ENCODE measurements around the gene SPDYE3. TPM values are rescaled to one million over a fixed set of nuclear protein-coding genes. Genes with fewer than 3 reads are reported as not detected.
"Not testable (repeated sequence)": the region's sequence is repeated elsewhere in the genome, so short reads cannot be mapped to it uniquely, and the experiment has no call there.

SPDYE3 gene
- polyA plus RNA-seq, 1 donor from 2014 or later, result not detected

DNA sequence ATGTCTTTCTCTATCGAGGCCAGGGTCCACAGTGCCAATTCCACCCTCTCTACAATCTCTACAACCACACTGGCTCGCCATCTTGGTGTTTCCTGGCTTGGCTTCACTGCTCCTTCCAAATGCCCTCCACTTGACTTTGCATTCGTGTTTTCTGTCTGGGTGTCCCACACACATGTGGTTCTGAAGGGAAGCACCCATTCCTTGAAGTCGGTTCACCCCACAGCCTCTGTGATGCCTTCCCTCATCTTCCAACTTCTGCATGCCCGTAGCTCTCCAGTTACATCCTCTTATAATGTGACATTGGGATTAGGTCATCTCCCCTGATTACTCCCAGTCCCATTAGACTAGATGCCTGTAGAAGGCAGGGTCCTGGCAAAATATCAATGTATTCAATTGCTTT lies 10.8 kb downstream of the SPDYE3 start:
- not testable (repeated sequence) for H3K79me2 ChIP-seq (replicated peaks; ENCODE audit: insufficient read depth, low read length); H3K36me3 ChIP-seq (ENCODE audit: insufficient read depth, low read length); H3K27me3 ChIP-seq (ENCODE audit: insufficient read depth, low read depth, low read length); H3K4me2 ChIP-seq (ENCODE audit: low read length); H4K20me1 ChIP-seq (ENCODE audit: insufficient read depth); H3K9me2 ChIP-seq (ENCODE audit: insufficient read depth, low read length); H3F3A ChIP-seq (ENCODE audit: insufficient read depth, low read length, poor library complexity, severe bottlenecking); H2AFZ ChIP-seq (ENCODE audit: low read depth, low read length); H3K4me3 ChIP-seq (ENCODE audit: low read length); H3K27ac ChIP-seq (ENCODE audit: low read length); H3K9ac ChIP-seq (ENCODE audit: low read length); H3K9me3 ChIP-seq (ENCODE audit: low read length)

DNA sequence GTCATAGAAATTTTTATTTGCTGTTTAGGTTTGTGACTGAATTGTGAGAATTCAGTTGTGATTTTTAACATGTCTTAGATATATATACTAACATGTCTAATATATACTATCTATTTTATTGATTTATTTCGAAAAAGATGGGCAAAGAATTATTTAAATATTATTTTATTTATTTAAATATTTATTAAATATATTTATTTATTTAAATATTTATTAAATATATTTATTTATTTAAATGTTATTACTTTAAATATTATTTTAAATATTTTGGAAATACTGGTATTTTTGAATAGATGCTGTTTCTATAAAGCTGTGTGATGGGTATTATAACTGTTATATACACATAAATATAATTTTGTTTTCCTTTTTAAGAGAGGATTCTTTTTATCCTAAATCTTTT lies 14.1 kb downstream of the SPDYE3 start:
- H3F3A ChIP-seq (ENCODE audit: insufficient read depth, low read length, poor library complexity, severe bottlenecking); H3K9me3 ChIP-seq (ENCODE audit: low read length); H3K27me3 ChIP-seq (ENCODE audit: insufficient read depth, low read depth, low read length); H3K79me2 ChIP-seq (replicated peaks; ENCODE audit: insufficient read depth, low read length); H3K36me3 ChIP-seq (ENCODE audit: insufficient read depth, low read length); H3K4me3 ChIP-seq (ENCODE audit: low read length); H4K20me1 ChIP-seq (ENCODE audit: insufficient read depth); H3K4me2 ChIP-seq (ENCODE audit: low read length); H3K9ac ChIP-seq (ENCODE audit: low read length); H2AFZ ChIP-seq (ENCODE audit: low read depth, low read length); H3K9me2 ChIP-seq (ENCODE audit: insufficient read depth, low read length); H3K27ac ChIP-seq (ENCODE audit: low read length): not testable (repeated sequence)

- not testable (repeated sequence) for H3K9me2 ChIP-seq (ENCODE audit: insufficient read depth, low read length); H3K9me3 ChIP-seq (ENCODE audit: low read length); H3K4me3 ChIP-seq (ENCODE audit: low read length); H3K27me3 ChIP-seq (ENCODE audit: insufficient read depth, low read depth, low read length); H3K27ac ChIP-seq (ENCODE audit: low read length); H3F3A ChIP-seq (ENCODE audit: insufficient read depth, low read length, poor library complexity, severe bottlenecking); H3K79me2 ChIP-seq (replicated peaks; ENCODE audit: insufficient read depth, low read length); H3K9ac ChIP-seq (ENCODE audit: low read length); H3K4me2 ChIP-seq (ENCODE audit: low read length); H4K20me1 ChIP-seq (ENCODE audit: insufficient read depth); H2AFZ ChIP-seq (ENCODE audit: low read depth, low read length); H3K36me3 ChIP-seq (ENCODE audit: insufficient read depth, low read length)
Measured at GRCh38 chr7:100324194-100324593, 16.7 kb downstream of the SPDYE3 start.

- not testable (repeated sequence) for H3K36me3 ChIP-seq (ENCODE audit: insufficient read depth, low read length); H3K9me2 ChIP-seq (ENCODE audit: insufficient read depth, low read length); H3K4me2 ChIP-seq (ENCODE audit: low read length); H3K79me2 ChIP-seq (replicated peaks; ENCODE audit: insufficient read depth, low read length); H2AFZ ChIP-seq (ENCODE audit: low read depth, low read length); H3K9ac ChIP-seq (ENCODE audit: low read length); H3K27ac ChIP-seq (ENCODE audit: low read length); H3K4me3 ChIP-seq (ENCODE audit: low read length); H3K27me3 ChIP-seq (ENCODE audit: insufficient read depth, low read depth, low read length); H3K9me3 ChIP-seq (ENCODE audit: low read length); H3F3A ChIP-seq (ENCODE audit: insufficient read depth, low read length, poor library complexity, severe bottlenecking); H4K20me1 ChIP-seq (ENCODE audit: insufficient read depth)
Measured at GRCh38 chr7:100325671-100326070, 18.2 kb downstream of the SPDYE3 start.

DNA sequence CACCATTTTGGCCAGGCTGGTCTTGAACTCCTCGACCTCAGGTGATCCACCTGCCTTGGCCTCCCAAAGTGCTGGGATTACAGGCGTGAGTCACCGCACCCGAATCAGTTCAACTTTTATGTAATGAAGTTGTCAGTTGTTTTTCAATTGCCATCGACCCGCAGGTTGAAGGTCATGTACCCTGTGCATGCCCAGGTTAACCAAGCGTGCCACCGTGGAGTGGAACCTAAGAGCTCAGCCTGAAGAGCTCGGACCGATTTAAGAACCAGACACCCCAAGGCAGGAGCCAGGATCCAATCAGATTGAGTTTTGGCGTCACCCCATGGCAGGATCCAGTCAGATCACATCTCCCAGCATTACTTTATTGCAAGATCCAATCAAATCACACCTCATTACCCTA lies 19.4 kb downstream of the SPDYE3 start:
- H4K20me1 ChIP-seq (ENCODE audit: insufficient read depth), result not testable (repeated sequence)

More for the DNA sequence above, 19.4 kb downstream of the SPDYE3 start:
- H3K4me3 ChIP-seq (ENCODE audit: low read length); H3K9me2 ChIP-seq (ENCODE audit: insufficient read depth, low read length); H3K9ac ChIP-seq (ENCODE audit: low read length); H3K4me2 ChIP-seq (ENCODE audit: low read length); H2AFZ ChIP-seq (ENCODE audit: low read depth, low read length); H3K36me3 ChIP-seq (ENCODE audit: insufficient read depth, low read length); H3K9me3 ChIP-seq (ENCODE audit: low read length); H3K27ac ChIP-seq (ENCODE audit: low read length); H3K27me3 ChIP-seq (ENCODE audit: insufficient read depth, low read depth, low read length); H3F3A ChIP-seq (ENCODE audit: insufficient read depth, low read length, poor library complexity, severe bottlenecking); H3K79me2 ChIP-seq (replicated peaks; ENCODE audit: insufficient read depth, low read length): not testable (repeated sequence)
